NCI-H2107 treated with DMSO at 0.1 percent for 48 hours (cell line): ENCODE measurements around the gene TFEB.
"Not testable (repeated sequence)": the region's sequence is repeated elsewhere in the genome, so short reads cannot be mapped to it uniquely, and the experiment has no call there.

Experiments
- DNase-seq: peaks from one replicate; lab custom pipeline; 2025; ENCODE audit not compliant: unreplicated experiment; lab: John Stamatoyannopoulos, UW

The TFEB gene

DNA sequence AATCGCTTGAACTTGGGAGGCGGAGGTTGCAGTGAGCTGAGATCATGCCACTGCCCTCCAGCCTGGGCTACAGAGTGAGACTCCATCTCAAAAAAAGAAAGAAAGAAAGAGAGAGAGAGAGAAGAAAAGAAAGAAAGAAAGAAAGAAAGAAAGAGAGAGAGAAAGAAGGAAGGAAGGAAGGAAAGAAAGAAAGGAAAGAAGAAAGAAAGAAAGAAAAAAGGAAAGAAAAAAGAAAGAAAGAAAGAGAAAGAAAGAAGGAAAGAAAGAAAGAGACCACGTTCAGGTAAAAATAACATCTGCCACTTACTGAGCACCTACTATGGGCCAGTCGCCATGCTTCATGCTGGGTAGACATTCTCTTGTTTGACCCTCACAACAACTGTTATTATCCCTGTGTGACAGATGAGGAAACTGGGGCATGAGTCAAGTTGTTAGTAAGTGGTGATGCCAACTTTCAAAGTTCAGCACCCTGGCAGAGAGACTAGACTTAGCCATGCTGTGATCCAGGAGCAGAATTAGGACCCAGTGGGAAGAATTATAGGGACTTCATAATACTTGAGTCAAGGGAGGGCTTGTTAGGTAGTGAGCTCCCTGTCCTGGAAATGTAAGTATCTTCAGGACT, 30.7 kb upstream of the TFEB start:
- not testable (repeated sequence) for DNase-seq

DNA sequence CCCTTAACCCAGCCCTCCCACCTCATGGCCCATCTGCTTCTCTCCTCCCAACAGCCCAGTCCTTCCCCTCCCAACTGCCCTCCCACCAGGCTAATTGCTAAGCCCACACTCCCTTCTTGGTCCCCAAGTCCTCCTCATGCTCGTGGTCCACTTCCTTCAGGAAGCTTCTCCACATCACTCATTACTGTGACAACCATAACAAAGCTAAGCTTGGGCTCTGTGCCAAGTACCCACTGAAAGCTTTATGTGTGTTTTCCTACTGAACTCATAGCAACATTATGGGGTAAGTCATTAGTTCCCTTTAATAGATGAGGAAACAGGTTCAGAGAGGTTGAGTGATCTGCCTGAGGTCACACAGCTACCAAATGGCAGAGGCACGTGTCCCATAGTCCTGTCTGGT, 28.1 kb upstream of the TFEB start:
- DNase-seq, result no peak

DNA sequence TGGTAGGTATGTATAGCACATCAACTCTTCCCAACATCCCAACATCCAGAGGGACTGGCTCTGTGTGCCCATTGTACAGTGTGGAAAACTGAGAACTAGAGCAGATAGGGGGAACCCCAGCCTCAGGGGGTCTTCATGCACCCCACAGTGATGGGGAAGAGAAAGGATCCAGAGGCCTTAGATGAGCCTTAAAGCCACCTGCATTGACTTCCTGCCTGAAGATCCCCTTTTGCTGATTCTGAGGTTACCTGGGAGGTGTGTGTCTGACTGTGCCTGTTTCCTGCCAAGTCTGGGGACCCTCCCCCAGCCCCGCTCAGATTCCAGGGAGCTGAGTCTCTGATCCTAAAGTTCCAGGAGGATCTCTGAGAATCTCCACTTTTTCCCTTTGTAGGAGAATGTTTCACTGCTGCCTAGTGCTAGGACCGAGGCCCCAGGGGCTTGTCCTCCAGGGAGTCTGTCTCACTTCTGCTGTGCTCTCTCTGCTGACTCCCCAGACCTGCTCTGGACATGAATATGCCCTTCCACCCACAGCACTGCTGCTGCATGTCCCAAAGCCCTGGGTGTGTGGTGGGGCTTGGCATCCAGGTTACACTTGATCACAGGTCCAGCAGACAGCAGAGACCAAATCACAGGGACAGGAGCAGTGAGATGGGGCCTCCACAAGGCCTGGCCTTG, 24.6 kb upstream of the TFEB start:
- DNase-seq, result no peak

DNA sequence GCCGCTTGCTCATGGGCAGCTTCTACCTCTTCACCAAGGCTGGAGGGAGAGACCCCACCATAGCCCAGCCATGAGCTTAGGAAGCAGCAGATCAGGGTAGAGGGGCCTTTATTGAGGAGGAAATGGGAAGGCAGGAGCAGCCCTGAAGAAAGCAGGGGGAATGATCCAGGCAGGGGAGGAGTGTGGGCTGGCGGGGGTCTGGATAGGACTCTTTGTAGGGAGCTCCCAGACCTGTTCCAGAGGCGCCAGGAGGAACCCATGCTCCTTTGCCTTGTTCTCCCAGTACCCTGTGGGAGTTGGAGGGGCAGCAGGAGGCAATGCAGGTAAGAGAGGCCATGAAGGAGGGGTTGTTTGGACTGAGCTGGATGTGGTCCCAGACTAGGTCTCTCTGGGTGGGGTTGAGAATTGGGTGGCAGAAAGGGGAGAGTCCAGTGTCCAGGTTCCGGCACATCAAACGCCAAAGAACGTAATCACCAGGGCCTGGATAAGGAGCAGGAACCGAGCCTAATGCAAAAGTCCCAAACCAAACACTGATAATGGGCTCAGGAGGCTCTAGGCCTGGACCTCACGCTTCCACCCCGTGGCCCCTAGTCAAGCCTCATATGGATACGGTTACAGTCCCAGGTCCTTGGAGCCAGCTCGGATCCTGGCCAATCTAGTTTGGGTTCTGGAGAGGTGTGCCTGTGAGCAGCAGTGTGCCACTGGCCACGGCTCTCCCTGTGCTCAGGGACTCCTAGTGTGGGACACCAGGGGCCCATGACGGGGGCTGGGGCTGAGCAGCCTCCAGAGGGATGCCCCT, 23.9 kb upstream of the TFEB start:
- DNase-seq, result no peak

GRCh38 chr6:41758641-41759035, 23.2 kb upstream of the TFEB start:
- no peak for DNase-seq

- no peak for DNase-seq
Observed at GRCh38 chr6:41757931-41758640, 22.7 kb upstream of the TFEB start.

GRCh38 chr6:41757271-41757670, 21.9 kb upstream of the TFEB start:
- no peak for DNase-seq

- DNase-seq, result no peak
Observed at GRCh38 chr6:41756354-41756753, 20.9 kb upstream of the TFEB start.

- no peak for DNase-seq
Observed at GRCh38 chr6:41755895-41756294, 20.5 kb upstream of the TFEB start.

GRCh38 chr6:41750374-41750773, 15.0 kb upstream of the TFEB start:
- no peak for DNase-seq

- DNase-seq, result no peak
Observed at GRCh38 chr6:41748542-41748941, 13.1 kb upstream of the TFEB start.

- DNase-seq, result no peak
Observed at GRCh38 chr6:41748102-41748477, 12.7 kb upstream of the TFEB start.

DNA sequence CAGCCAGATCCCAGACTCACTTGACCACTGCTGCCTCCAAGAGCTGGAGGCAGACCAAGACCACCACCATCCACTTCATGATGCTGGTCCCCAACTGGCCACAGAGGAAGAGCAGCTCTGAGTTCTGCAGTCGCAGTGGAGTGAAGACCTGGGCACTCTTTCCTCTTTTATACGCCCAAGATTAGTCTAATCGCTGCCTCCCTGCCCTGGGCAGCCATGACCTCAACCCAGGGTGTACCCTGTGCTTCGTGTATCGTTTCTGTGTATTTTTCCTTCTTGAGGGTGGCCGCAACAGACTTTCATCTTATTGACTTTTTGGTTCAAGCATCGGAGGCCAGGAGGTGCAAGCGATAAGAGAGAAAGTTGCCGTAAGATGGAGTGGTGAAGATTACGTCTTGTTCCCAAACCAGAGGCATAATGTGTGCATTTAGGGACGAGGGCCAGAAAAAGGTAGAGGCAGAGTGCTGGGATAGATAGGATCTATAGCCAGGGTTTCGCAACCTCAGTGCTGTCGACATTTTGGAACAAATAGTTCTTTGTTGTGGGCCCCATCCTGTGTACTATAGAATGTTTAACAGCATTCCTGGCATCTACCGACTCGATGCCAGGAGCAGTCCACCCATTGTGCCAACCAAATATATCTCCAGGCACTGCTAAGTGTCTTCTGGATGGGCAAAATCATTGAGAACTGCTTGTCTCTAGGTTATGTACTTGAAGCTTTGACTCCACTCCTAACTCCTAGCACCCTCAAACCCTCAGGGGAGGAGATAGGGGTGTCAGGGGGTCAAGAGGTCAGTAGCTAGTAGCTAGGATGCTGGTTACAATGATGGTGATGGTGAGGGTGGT, 12.1 kb upstream of the TFEB start, which contains the start of gene PGC:
Gene PGC, minus strand, starts transcription at position 142 of the 846 bp plus-strand sequence. Its CDS starts 63 bp downstream, at position 79.
- DNase-seq, result no peak

GRCh38 chr6:41746107-41746506, 10.7 kb upstream of the TFEB start:
- DNase-seq, result no peak

- DNase-seq, result no peak
Observed at GRCh38 chr6:41744236-41744787, 8.9 kb upstream of the TFEB start.

GRCh38 chr6:41743406-41744235, 8.2 kb upstream of the TFEB start:
- DNase-seq, result no peak

DNA sequence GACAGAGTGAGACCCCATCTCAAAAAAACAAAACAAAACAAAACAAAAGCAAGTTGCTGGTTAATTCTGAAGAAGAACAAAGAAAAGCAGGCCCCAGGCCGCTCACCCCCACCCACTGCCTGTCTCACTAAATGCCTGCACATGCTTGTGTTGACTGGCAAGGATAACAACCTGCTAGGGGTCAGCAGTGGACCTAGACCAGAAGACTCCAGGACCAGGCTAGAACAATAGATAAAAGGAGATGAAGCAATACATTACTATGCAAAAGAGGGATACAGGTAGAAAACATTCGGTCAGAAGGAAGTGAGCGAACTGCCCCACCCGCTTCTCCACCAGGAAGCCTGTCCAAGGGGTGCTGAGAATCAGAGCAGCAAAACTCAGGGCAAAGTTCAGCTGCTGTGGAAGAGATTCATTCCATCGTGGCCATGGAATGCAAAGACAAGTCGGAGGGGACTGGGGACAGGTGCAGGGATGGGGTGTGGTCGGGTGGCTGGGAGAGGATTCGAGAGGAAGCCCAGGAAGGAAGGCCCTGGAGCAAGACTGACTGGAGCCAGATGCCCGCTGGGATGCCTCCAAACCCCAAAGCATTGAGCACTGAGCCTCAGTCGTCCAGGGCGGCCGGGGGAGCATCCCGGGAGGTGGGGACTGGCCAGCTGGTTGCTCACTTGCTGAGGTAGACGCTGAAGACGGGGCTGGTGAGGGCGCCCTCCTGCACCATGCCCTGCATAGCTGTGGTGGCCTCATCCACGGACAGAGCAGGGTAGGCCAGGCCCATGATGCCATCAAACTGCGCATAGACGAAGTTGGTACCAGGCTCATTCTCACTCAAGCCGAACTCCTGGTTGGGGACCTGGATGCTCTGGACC, 6.5 kb upstream of the TFEB start:
- DNase-seq, result no peak

DNA sequence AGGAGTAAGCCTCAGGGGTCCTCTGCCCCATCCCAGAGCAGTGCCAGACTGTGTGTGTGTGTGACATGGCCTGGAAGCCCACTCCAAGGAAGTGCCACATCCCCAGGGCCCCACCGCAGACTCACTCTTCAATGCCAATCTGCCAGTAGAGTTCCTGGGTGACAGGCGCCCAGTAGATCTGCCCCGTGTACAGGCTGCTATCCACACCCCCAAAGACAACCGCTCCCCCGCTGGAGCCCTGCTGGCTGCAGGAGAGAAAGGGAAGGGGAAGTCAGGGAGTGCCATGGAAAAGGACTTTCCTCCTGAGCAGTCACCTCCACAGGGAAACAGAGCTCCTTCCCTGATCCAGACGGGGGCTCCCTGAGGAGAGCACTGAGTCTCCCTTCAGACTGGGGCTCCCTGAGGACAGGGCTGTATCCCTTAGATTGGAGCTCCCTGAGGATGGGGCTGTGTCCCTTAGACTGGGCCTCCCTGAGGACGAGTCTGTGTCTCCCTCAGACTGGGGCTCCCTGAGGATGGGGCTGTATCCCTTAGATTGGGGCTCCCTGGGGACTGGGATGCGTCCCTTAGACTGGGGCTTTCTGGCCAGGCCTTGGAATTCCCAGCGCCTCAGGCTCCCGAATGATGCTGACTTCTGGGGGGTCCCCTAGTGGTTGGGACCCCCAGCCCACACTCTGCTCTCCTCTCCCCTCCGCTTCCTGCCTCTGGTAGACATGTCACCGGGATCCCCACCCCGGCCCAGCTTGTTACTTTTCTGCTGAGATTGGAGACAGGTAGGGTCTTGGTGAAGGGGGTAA, 5.2 kb upstream of the TFEB start:
- DNase-seq, result no peak
